HepG2 (cell line): ENCODE data around the gene MAGIX. TPM values are rescaled to one million over a fixed set of nuclear protein-coding genes. Genes with fewer than 3 reads are reported as not detected.

Experiments
- ATAC-seq: fragments of 200-7000 bp; cut with Tn5 transposase; 3 replicates; pipeline ENCODE4 v1.9.1; 2020; ENCODE audit warnings: mild to moderate bottlenecking, moderate library complexity
- BruUV-seq: library from RNA; stranded (reverse); fragments of 400-500 nt; replicated peaks from 2 replicates; lab custom pipeline; 2021; lab: Mats Ljungman, UMichigan
- CTCF ChIA-PET: fragments of 300-600 bp; formaldehyde crosslinking; extraction: SDS; loops from one replicate; lab custom pipeline; 2021; ENCODE audit warnings: low total read pairs, inconsistent platforms, low intra/inter-chr PET ratio; lab: Yijun Ruan, JAX
- POLR2A ChIA-PET: fragments of 350-600 bp; sonication (Branson Sonifier 250); formaldehyde crosslinking; loops from one replicate; lab custom pipeline; 2020; ENCODE audit warnings: antibody characterized with exemption, inconsistent platforms; lab: Yijun Ruan, JAX
- DNase-seq: peaks from one replicate; pipeline ENCODE4 v3.0.0-alpha.2; 2015; ENCODE audit warnings: low spot score
- FAIRE-seq: peaks from 3 replicates; lab custom pipeline; 2011; peaks lifted over from hg19 to GRCh38; lab: Jason Lieb, UNC
- H2AFZ ChIP-seq: one replicate; pipeline ENCODE4 v1.6.1; 2011; ENCODE audit warnings: low read length, inconsistent platforms
- H3K27ac ChIP-seq: fragments of 300-600 bp; 3 replicates; pipeline ENCODE4 v1.8.0; 2011; ENCODE audit warnings: mixed run types, mild to moderate bottlenecking, mixed read lengths, low read length, inconsistent platforms; ENCODE audit not compliant: insufficient read depth; ENCODE audit errors: extremely low read length
- H3K27me3 ChIP-seq, 2 experiments: fragments of 200-600 bp in 1 of 2; 2 replicates in 1 of 2; 3 replicates in 1 of 2; pipeline versions ENCODE4 v1.6.0 to v1.8.0; 2011; ENCODE audit warnings: low read length in 2 of 2, mild to moderate bottlenecking in 2 of 2, moderate library complexity in 2 of 2, inconsistent platforms in 1 of 2; ENCODE audit not compliant: insufficient read depth in 2 of 2, control insufficient read depth in 1 of 2
- H3K36me3 ChIP-seq, 2 experiments: fragments of 200-600 bp in 1 of 2; replicated peaks in 1 of 2; 2 replicates in 1 of 2; 3 replicates in 1 of 2; pipeline versions ENCODE4 v1.5.1 to v1.8.0; 2011; ENCODE audit warnings: low read length in 2 of 2, inconsistent platforms in 1 of 2; ENCODE audit not compliant: insufficient read depth in 2 of 2, control insufficient read depth in 1 of 2
- H3K4me1 ChIP-seq: 2 replicates; pipeline ENCODE4 v1.5.1; 2012; ENCODE audit warnings: low read length, inconsistent platforms; ENCODE audit not compliant: insufficient read depth
- H3K4me2 ChIP-seq: 2 replicates; pipeline ENCODE4 v1.6.0; 2011; ENCODE audit warnings: low read depth, low read length, inconsistent platforms
- H3K4me3 ChIP-seq, 3 experiments: fragments of 200-600 bp in 1 of 3; sonication (generic), shearing (Covaris generic) in 1 of 3; replicated peaks in 1 of 3; 2 replicates each; pipeline ENCODE4 v1.5.1; 2011 to 2016; ENCODE audit warnings: low read length in 3 of 3, inconsistent platforms in 2 of 3, low read depth in 2 of 3, mild to moderate bottlenecking in 2 of 3, control low read depth in 1 of 3, mixed read lengths in 1 of 3; ENCODE audit not compliant: insufficient read depth in 1 of 3
- H3K79me2 ChIP-seq: one replicate; pipeline ENCODE4 v1.6.1; 2011; ENCODE audit warnings: low read length, inconsistent platforms; ENCODE audit not compliant: insufficient read depth
- H3K9ac ChIP-seq: 2 replicates; pipeline ENCODE4 v1.6.0; 2011; ENCODE audit warnings: mild to moderate bottlenecking, low read depth, low read length, inconsistent platforms; ENCODE audit not compliant: insufficient read depth
- H3K9me3 ChIP-seq: 2 replicates; pipeline ENCODE4 v1.5.1; 2012; ENCODE audit warnings: mild to moderate bottlenecking, low read length
- H4K20me1 ChIP-seq: 2 replicates; pipeline ENCODE4 v1.6.0; 2011; ENCODE audit warnings: inconsistent platforms, mild to moderate bottlenecking, low read length, moderate library complexity; ENCODE audit not compliant: insufficient read depth
- ADNP ChIP-seq: sonication (generic); formaldehyde crosslinking; IDR thresholded peaks from 2 replicates; pipeline ENCODE4 v1.4.0; 2020; ENCODE audit warnings: missing genetic modification reagents
- CEBPB ChIP-seq: IDR thresholded peaks from 2 replicates; pipeline ENCODE4 v1.6.1; 2011; ENCODE audit warnings: low read depth, low read length, improper control_type of control experiment, borderline replicate concordance
- GATAD1 ChIP-seq: IDR thresholded peaks from 2 replicates; pipeline ENCODE4 v1.6.1; 2016; ENCODE audit warnings: missing genetic modification reagents, missing compliant biosample characterization
- HNF4G ChIP-seq, 2 experiments: sonication (generic) in 1 of 2; formaldehyde crosslinking in 1 of 2; IDR thresholded peaks; 2 replicates each; pipeline versions ENCODE4 v1.4.0 to v1.6.1; 2011 to 2020; ENCODE audit warnings: borderline replicate concordance in 2 of 2, low read depth in 2 of 2, mild to moderate bottlenecking in 2 of 2, low read length in 1 of 2, missing genetic modification reagents in 1 of 2, moderate library complexity in 1 of 2
- YEATS2 ChIP-seq: sonication (generic); formaldehyde crosslinking; IDR thresholded peaks from 2 replicates; pipeline ENCODE4 v1.4.0; 2020; ENCODE audit warnings: missing genetic modification reagents, borderline replicate concordance
- ZNF225 ChIP-seq: sonication (generic); formaldehyde crosslinking; IDR thresholded peaks from 2 replicates; pipeline ENCODE4 v1.4.0; 2020; ENCODE audit warnings: mild to moderate bottlenecking, missing genetic modification reagents
- ZNF616 ChIP-seq: sonication (generic); formaldehyde crosslinking; IDR thresholded peaks from 2 replicates; pipeline ENCODE4 v1.5.0; 2020; ENCODE audit warnings: low read depth, mild to moderate bottlenecking, missing genetic modification reagents
- ZNF746 ChIP-seq: sonication (generic); formaldehyde crosslinking; IDR thresholded peaks from 2 replicates; pipeline ENCODE4 v1.8.0; 2022; ENCODE audit warnings: mild to moderate bottlenecking, missing genetic modification reagents
- ZSCAN12 ChIP-seq: sonication (generic); formaldehyde crosslinking; IDR thresholded peaks from 2 replicates; pipeline ENCODE4 v1.9.0; 2021; ENCODE audit warnings: mild to moderate bottlenecking, missing genetic modification reagents
- WGBS: methylation state at CpG from one replicate; pipeline ENCODE4 v1.1.6; 2017; ENCODE audit warnings: low lambda C conversion rate; 5-methylcytosine and 5-hydroxymethylcytosine counted together
- in situ Hi-C: cut with HindIII; loops from 2 replicates; pipeline ENCODE4 v1.10.0; 2017; ENCODE audit warnings: low pct_unique_long_range_greater_than_20kb; ENCODE audit not compliant: extremely low pct_ligation_motif_present
- intact Hi-C: fragments of 100-400 bp; cut with micrococcal nuclease; formaldehyde crosslinking; loops from one replicate; pipeline ENCODE4 v1.10.0; 2022; ENCODE audit not compliant: unreplicated experiment
- polyA plus RNA-seq, 8 experiments: library from polyadenylated mRNA; depleted of rRNA in 3 of 8; stranded (reverse) in 7 of 8; unstranded in 1 of 8; fragments of >200 nt; fragmentation: Illumina TruSeq in 4 of 8; extraction: Trizol in 4 of 8; gene quantifications; 2 replicates each; pipeline versions ENCODE4 v1.2.1 to v1.2.3, GENCODE V29; 2011 to 2016; ENCODE audit warnings: low read depth in 4 of 8, missing spikeins in 1 of 8, mixed read lengths in 1 of 8; ENCODE audit not compliant: insufficient read depth in 1 of 8
- total RNA-seq, 5 experiments: library from RNA; depleted of rRNA; stranded (reverse); fragments of >200 nt; fragmentation: Illumina TruSeq; extraction: Trizol; gene quantifications; 2 replicates each; pipeline ENCODE4 v1.2.3, GENCODE V29; 2016; ENCODE audit warnings: low read depth in 1 of 5

The MAGIX gene
- total and polyA plus RNA-seq, 2 of the 13 experiments (the other 11 are each of a cell fraction or from before 2014, with no cell fraction given) = 0.63 to 1.2 TPM

DNA sequence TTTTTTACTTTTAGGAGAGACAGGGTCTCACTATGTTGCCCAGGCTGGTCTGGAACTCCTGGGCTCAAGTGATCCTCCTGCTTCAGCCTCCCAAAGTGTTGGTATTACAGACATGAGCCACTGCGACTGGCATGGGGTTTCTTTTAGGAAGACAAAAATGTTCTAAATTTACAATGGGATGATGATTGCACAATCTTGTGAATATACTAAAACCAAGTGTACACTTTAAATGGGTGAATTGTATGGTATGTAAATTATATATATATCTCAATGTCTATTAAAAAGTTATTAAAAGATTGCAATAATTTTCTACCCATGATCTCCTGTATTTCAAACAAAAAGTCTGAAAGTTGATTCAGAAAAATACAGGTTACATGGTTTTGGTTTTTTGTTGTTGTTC is 9.1 kb upstream of the MAGIX start:
- H3K9me3 ChIP-seq = no peaks in the 10 kb centered on the region
- no peak overlapping the region for H3K9ac ChIP-seq
- no peaks in the 10 kb centered on the region for H3K79me2 ChIP-seq
- FAIRE-seq (no peak), ATAC-seq (no peak), DNase-seq (no peak)
- no TSS peak for BruUV-seq
- H3K27me3 ChIP-seq = no peaks in the 10 kb centered on the region
- no peaks in the 10 kb centered on the region for H3K36me3 ChIP-seq
- CTCF ChIA-PET = no interaction called here
- 78% methylated on average over 1 of the region's 1 CpG for WGBS
- H3K4me2 ChIP-seq = no peak overlapping the region
- in situ Hi-C loops (no loop called here), intact Hi-C loops (no loop called here)
- no peak overlapping the region for H3K27ac ChIP-seq
- no peak overlapping the region for H3K4me3 ChIP-seq
- TF ChIP-seq ADNP (CRISPR knock-in tag) (no peak), CEBPB (0 out of 2 replicates have a peak, but pooled peaks have one; percentile 10), YEATS2 (CRISPR knock-in tag) (no peak), HNF4G (IDR thresholded peaks at IDR 0.05; ENCODE audit: borderline replicate concordance, low read depth, low read length) (no peak), HNF4G (CRISPR knock-in tag; IDR thresholded peaks at IDR 0.05; ENCODE audit: borderline replicate concordance, low read depth) (no peak), ZNF225 (CRISPR knock-in tag) (no peak)
- H3K4me1 ChIP-seq = peaks cover 10% of the 10 kb centered on the region
- POLR2A ChIA-PET = no interaction called here
- H2AFZ ChIP-seq = no peak overlapping the region
- H4K20me1 ChIP-seq = no peaks in the 10 kb centered on the region

GRCh38 chrX:49155243-49155899 is 7.2 kb upstream of the MAGIX start:
- FAIRE-seq (no peak), ATAC-seq (no peak), DNase-seq (no peak)
- H3K4me3 ChIP-seq = no peak overlapping the region
- no peaks in the 10 kb centered on the region for H3K4me1 ChIP-seq
- BruUV-seq = no TSS peak
- no peaks in the 10 kb centered on the region for H3K36me3 ChIP-seq
- no peak overlapping the region for H2AFZ ChIP-seq
- H3K9me3 ChIP-seq = no peaks in the 10 kb centered on the region
- 60% methylated on average over 17 of the region's 18 CpGs for WGBS
- intact Hi-C loops (no loop called here), in situ Hi-C loops (no loop called here)
- CTCF ChIA-PET = no interaction called here
- no peaks in the 10 kb centered on the region for H4K20me1 ChIP-seq
- H3K27me3 ChIP-seq = no peaks in the 10 kb centered on the region
- POLR2A ChIA-PET = no interaction called here
- no peak overlapping the region for H3K4me2 ChIP-seq
- H3K9ac ChIP-seq = no peak overlapping the region
- H3K27ac ChIP-seq = no peak overlapping the region
- no peaks in the 10 kb centered on the region for H3K79me2 ChIP-seq
- TF ChIP-seq ZNF616 (no peak), ZNF746 (CRISPR knock-in tag) (no peak), ZSCAN12 (CRISPR knock-in tag) (no peak), GATAD1 (CRISPR knock-in tag) (no peak)
